C1 segment of cervical spinal cord (tissue), 14 donors: ENCODE data around the gene AKR7A2.
"Not testable (repeated sequence)": the region's sequence is repeated elsewhere in the genome, so short reads cannot be mapped to it uniquely, and the experiment has no call there.

Experiments used
- DNase-seq, 14 donors: peaks; one replicate each; lab custom pipeline; 2025; lab: John Stamatoyannopoulos, UW

The AKR7A2 gene

DNA sequence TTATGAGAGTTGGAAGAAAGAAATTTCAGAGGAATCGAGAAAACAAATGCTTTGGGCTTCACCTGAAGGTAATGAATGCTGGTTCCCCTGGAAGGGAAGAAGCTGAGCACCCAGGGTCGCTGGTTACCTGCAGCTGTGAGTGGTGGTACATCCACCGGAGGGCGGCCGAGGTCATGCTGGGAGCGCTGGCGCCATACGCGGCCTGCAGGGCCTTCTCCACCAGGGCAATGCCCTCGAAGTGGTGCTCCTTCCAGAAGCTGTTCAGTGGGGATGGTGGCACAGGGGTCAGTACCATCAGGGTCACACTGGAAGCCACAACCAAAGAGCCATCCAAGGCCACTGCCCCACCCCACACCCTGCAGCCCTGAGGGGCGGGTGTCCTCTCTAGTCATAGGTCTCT is 43.5 kb downstream of the AKR7A2 start:
- no peak for DNase-seq

- no peak for DNase-seq
Measured at GRCh38 chr1:19262744-19263143, 49.2 kb downstream of the AKR7A2 start.

DNA sequence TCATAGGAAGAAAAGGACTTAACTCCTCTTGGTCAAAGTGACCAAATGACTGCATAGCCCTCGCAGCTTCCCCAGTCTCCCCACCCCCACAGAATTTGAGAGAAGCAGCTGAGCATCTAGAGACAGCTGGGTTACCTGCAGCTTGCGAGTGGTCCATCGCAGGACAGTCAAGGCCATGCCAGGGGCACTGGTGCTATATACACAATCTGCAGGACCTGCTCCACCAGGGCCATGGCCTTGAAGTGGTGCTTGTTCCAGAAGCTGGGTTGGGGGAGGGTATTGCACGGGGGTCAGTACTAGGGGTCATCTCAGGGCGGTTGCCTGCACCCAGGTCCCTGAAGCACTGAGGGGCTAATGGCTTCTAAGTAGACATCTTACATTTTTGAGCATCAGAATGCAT is 49.9 kb downstream of the AKR7A2 start:
- no peak for DNase-seq

DNA sequence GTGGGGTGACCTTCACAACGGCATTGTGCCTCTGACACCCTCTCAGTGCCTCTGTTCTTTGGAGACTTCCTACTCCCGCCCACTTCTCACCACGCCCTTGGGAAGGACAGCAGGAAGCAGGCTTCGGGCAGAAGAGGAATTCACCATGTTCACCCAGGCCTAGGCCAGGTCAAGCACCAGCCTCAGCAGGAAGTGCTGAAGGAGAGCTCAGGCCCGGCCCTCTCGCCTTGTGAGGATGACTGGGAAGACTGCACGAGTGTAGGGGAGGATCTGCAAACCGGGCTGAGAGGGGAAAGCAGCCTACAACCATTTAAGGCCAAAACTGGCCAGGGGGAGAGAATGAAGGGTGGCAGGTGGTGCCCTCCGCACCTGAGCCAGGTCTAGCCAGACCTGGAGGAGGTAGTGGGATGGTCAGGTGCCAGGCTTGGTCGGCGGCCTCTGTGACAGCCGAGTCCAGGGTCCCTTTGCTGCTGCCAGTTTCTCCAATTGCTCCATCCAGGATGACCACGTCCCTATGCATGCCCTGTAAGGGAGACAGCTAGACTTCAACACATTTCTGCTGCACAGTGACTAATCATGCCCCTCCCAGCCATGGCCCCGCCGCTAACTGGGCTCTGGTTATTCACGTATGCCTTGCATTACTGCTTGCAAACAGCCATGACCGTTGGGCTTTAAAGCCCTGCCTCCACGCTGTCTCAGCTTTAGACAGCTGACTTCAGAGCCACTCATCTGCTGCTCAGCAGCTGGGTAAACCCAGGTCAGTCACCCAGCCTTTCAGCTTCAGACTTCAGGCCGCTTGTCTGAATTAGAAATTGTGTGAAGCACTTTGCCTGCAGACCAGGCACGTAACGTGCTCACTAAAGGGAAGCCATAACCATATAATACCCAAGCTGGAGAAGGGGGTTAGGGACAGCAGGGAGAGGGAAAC is 51.5 kb downstream of the AKR7A2 start:
- no peak for DNase-seq

DNA sequence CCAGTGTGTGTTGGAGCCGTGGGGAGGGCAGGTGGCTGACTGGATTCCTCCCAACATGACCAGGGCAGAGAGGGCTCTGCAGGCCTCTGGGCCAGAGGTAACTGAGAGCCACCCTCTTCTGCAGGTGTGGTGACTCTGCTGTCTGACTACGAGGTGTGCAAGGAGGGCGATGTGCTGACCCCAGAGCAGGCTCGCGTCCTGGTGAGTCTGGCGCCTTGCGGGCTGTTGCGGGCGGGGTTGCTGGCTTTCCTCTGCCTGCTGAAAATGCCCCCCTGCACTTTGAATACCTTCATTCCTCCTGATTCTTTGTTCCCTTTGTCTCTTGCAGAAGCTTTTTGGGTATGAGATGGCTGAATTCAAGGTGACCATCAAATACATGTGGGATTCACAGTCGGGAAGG is 53.6 kb downstream of the AKR7A2 start:
- DNase-seq: no peak

GRCh38 chr1:19257178-19257914 is 54.6 kb downstream of the AKR7A2 start:
- peak in 1 of 14 donors; percentile 11 for DNase-seq

DNA sequence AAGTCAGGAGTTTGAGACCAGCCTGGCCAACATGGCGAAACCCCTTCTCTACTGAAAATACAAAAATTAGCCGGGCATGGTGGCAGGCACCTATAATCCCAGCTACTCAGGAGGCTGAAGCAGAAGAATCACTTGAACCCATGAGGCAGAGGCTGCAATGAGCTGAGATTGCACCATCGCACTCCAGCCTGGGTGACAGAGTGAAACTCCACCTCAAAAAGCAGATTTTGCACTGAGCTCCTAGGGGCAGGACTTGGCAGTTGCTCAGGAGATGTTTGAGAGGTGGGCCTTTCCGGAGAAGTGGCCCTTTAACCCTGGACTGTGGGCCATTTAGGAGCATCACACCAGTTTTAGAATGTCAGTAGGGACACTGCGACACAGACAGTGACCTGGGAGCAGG is 55.6 kb downstream of the AKR7A2 start:
- DNase-seq: not testable (repeated sequence)

- DNase-seq: no peak
Measured at GRCh38 chr1:19255288-19255687, 56.7 kb downstream of the AKR7A2 start.

GRCh38 chr1:19254416-19254815 is 57.5 kb downstream of the AKR7A2 start:
- peak in 1 of 14 donors; percentile 16 for DNase-seq
